H1 (cell line): ENCODE data around the gene SH3BP5. TPM values are rescaled to one million over a fixed set of nuclear protein-coding genes. Genes with fewer than 3 reads are reported as not detected.

Source experiments
- ASH2L ChIP-seq: fragments of 200-600, 300-600 bp; sonication (generic); IDR thresholded peaks from one replicate; pipeline ENCODE4 v1.7.1; 2017; ENCODE audit warnings: low read length
- GABPA ChIP-seq: IDR thresholded peaks from 2 replicates; pipeline ENCODE4 v1.6.1; 2011; ENCODE audit warnings: mild to moderate bottlenecking, low read length, moderate library complexity, borderline replicate concordance; ENCODE audit not compliant: insufficient read depth
- GTF2F1 ChIP-seq: IDR thresholded peaks from 2 replicates; pipeline ENCODE4 v1.6.1; 2012; ENCODE audit warnings: low read depth, low read length, improper control_type of control experiment, borderline replicate concordance
- KDM1A ChIP-seq: fragments of 200-600, 300-600 bp; sonication (generic); IDR thresholded peaks from 2 replicates; pipeline ENCODE4 v1.7.1; 2016; ENCODE audit warnings: mild to moderate bottlenecking, low read length, borderline replicate concordance
- MAFK ChIP-seq: IDR thresholded peaks from 2 replicates; pipeline ENCODE4 v1.6.1; 2012; ENCODE audit warnings: low read depth, mild to moderate bottlenecking, improper control_type of control experiment, low read length
- POLR2AphosphoS5 ChIP-seq: IDR thresholded peaks from 2 replicates; pipeline ENCODE4 v1.6.1; 2011; ENCODE audit warnings: low read depth, low read length
- RAD21 ChIP-seq, 2 experiments: IDR thresholded peaks in 1 of 2; conservative IDR thresholded peaks in 1 of 2; 2 replicates each; pipeline ENCODE4 v1.6.1; 2011; ENCODE audit warnings: low read depth in 2 of 2, low read length in 2 of 2, improper control_type of control experiment in 1 of 2, inconsistent platforms in 1 of 2, mild to moderate bottlenecking in 1 of 2, moderate library complexity in 1 of 2
- polyA plus RNA-seq, 7 experiments: library from polyadenylated mRNA; depleted of rRNA in 3 of 7; stranded (reverse) in 5 of 7; unstranded in 2 of 7; fragments of >200 nt in 5 of 7; fragments of 200-250 nt in 2 of 7; gene quantifications; 1 replicate in 5 of 7; 2 replicates in 1 of 7; 4 replicates in 1 of 7; pipeline versions ENCODE4 v1.2.1 to v1.2.3, GENCODE V29; 2011 to 2013; ENCODE audit warnings: missing spikeins in 2 of 7, mixed read lengths in 2 of 7
- total RNA-seq: library from RNA; stranded (reverse); fragmentation: NEBNext Ultra II Directional; extraction: Animal tissue kit (Norgen Biotek cat#: 25700); gene quantifications from 2 replicates; pipeline ENCODE4 v1.2.1, GENCODE V29; 2021

Gene SH3BP5
- total and polyA plus RNA-seq, 2 of the 8 experiments (the other 6 are each of a cell fraction or from before 2014, with no cell fraction given), result 7.1 to 9.7 TPM

- TF ChIP-seq RAD21 (IDR thresholded peaks at IDR 0.05 in 1 of 2, conservative IDR thresholded peaks at IDR 0.05 in 1 of 2; ENCODE audit: low read depth in 2 of 2, low read length in 2 of 2) (no peak), GTF2F1 (no peak), GABPA (no peak), POLR2AphosphoS5 (no peak), MAFK (no peak), ASH2L (no peak), KDM1A (no peak)
Observed at GRCh38 chr3:15359677-15360397, 27.5 kb upstream of the SH3BP5 start (continued).
